ENCODE measurements around the gene DXO.

DNA sequence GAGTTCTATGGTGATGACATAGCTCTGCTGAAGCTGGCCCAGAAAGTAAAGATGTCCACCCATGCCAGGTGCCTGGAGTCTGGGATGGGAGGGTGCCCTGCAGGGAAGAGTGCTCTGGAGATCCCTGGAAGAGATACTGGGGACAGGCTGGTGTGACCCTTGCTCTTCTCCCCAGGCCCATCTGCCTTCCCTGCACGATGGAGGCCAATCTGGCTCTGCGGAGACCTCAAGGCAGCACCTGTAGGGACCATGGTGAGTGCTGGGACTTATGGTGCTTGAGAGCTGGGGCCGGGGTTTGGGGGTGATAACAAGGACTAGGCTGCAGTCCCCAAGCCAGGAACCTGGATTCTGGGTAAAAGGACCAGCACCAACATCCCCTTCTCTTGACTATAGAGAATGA lies 28.2 kb downstream of the DXO start:
- TF ChIP-seq, protein P1, sequence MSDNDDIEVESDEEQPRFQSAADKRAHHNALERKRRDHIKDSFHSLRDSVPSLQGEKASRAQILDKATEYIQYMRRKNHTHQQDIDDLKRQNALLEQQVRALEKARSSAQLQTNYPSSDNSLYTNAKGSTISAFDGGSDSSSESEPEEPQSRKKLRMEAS (IDR thresholded peaks at IDR 0.05; ENCODE audit: low read depth, low read length), result no peak
- TF ChIP-seq, protein P2, sequence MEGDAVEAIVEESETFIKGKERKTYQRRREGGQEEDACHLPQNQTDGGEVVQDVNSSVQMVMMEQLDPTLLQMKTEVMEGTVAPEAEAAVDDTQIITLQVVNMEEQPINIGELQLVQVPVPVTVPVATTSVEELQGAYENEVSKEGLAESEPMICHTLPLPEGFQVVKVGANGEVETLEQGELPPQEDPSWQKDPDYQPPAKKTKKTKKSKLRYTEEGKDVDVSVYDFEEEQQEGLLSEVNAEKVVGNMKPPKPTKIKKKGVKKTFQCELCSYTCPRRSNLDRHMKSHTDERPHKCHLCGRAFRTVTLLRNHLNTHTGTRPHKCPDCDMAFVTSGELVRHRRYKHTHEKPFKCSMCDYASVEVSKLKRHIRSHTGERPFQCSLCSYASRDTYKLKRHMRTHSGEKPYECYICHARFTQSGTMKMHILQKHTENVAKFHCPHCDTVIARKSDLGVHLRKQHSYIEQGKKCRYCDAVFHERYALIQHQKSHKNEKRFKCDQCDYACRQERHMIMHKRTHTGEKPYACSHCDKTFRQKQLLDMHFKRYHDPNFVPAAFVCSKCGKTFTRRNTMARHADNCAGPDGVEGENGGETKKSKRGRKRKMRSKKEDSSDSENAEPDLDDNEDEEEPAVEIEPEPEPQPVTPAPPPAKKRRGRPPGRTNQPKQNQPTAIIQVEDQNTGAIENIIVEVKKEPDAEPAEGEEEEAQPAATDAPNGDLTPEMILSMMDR (IDR thresholded peaks at IDR 0.05; ENCODE audit: low read depth, low read length), result no peak
